HG02571 (cell line): ENCODE data around the gene TSSC4.
"Not testable (repeated sequence)": the region's sequence is repeated elsewhere in the genome, so short reads cannot be mapped to it uniquely, and the experiment has no call there.

ENCODE experiments used
- ATAC-seq: cut with Tn5 transposase; IDR thresholded peaks from one replicate; pipeline ENCODE4 v1.9.1; 2021; ENCODE audit warnings: mild to moderate bottlenecking, moderate library complexity; ENCODE audit not compliant: unreplicated experiment

TSSC4 gene

GRCh38 chr11:2400069-2400761 is at the start of gene TSSC4:
TSS of gene TSSC4 (plus strand) at chr11:2400750. CDS start at chr11:2402634, 1,884 bp downstream.
- peak; percentile 85 for ATAC-seq

- no peak for ATAC-seq
These were observed 48.8 kb upstream of the TSSC4 start for GRCh38 chr11:2351701-2352100.

- ATAC-seq, result no peak
These were observed 48.1 kb upstream of the TSSC4 start for GRCh38 chr11:2352420-2352819.

GRCh38 chr11:2355000-2355644 is 45.4 kb upstream of the TSSC4 start:
- ATAC-seq, result no peak

- no peak for ATAC-seq
These were observed 43.3 kb upstream of the TSSC4 start for GRCh38 chr11:2357246-2357645.

- not testable (repeated sequence) for ATAC-seq
These were observed 42.9 kb upstream of the TSSC4 start for GRCh38 chr11:2357651-2358050.

- ATAC-seq, result no peak
These were observed 41.7 kb upstream of the TSSC4 start for GRCh38 chr11:2358754-2359442.

- ATAC-seq, result no peak
These were observed 41.0 kb upstream of the TSSC4 start for GRCh38 chr11:2359557-2359956.

- no peak for ATAC-seq
These were observed 40.4 kb upstream of the TSSC4 start for GRCh38 chr11:2360081-2360642.

- no peak for ATAC-seq
These were observed 39.0 kb upstream of the TSSC4 start for GRCh38 chr11:2361565-2361964.

- no peak for ATAC-seq
These were observed 38.1 kb upstream of the TSSC4 start for GRCh38 chr11:2362414-2362813.

GRCh38 chr11:2363130-2363529 is 37.4 kb upstream of the TSSC4 start:
- ATAC-seq, result no peak

- no peak for ATAC-seq
These were observed 36.8 kb upstream of the TSSC4 start for GRCh38 chr11:2363577-2364370.

GRCh38 chr11:2364386-2364785 is 36.2 kb upstream of the TSSC4 start:
- ATAC-seq, result not testable (repeated sequence)

GRCh38 chr11:2365571-2366210 is 34.9 kb upstream of the TSSC4 start:
- ATAC-seq, result no peak

- ATAC-seq, result no peak
These were observed 34.3 kb upstream of the TSSC4 start for GRCh38 chr11:2366276-2366675.

- ATAC-seq, result no peak
These were observed 33.8 kb upstream of the TSSC4 start for GRCh38 chr11:2366733-2367132.

- ATAC-seq, result no peak
These were observed 33.0 kb upstream of the TSSC4 start for GRCh38 chr11:2367266-2368160.

GRCh38 chr11:2368178-2368850 is 32.2 kb upstream of the TSSC4 start:
- no peak for ATAC-seq
